ENCODE data around the gene GALNT18.
"Not testable (repeated sequence)": the region's sequence is repeated elsewhere in the genome, so short reads cannot be mapped to it uniquely, and the experiment has no call there.

Gene GALNT18

DNA sequence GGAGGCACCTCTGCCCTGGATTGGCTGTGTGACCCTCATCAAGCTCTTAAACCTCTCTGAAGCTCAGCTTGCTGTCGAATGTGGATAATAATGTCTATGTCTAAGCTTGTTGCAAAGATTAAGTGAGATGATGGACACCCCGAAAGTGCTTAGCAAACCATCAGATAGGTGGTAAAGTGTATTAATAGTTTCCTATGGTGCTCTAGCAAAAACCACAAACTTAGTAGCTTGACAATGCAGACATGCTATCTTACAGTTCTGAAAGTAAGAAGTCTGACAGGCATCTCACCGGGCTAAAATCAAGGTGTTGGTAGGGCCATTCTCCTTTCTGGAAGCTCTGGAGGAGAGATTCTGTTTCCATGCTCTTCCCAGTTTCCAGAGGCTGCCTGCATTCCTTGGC, 162.2 kb downstream of the GALNT18 start:
- DNase-seq (ENCODE audit: low read depth): no peak

DNA sequence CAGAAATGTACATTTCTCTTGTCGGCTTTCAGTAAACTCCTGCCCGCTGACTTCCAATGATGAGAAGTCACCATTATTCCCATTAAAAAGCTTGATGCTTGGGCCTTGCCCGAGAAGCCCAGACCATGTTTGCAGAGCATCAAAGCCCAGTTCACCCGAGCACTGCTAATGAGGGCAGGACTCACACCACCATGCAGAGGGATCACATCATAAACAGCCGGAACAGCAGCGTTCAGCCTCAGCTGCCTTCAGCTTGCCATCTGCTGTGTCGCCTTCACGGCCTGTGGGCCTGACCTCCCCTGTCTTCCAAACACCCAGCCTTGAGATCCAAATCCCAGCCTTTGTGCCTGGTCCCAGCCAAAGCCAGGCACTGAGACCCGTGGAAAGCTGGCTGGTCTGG, 163.3 kb downstream of the GALNT18 start:
- DNase-seq (ENCODE audit: low read depth): no peak

DNA sequence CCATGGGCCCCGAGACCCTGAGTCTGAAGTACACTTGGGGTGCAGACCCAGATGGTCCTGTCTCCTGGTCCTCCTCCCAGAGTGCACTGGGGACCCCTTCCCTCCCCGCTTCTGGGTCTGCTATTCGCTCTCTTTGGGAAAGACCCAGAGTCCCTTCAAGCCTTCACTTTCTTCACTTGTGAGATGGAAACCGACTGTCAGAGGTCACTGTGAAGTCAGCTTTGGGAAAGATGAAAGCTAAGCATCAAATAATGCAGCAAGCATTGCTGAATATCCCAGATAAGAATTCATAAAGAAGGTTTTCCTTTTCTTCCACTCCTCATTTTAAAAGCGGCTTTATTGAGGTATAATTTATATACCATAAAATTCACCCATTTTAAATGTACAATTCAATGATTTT, 163.8 kb downstream of the GALNT18 start:
- DNase-seq (ENCODE audit: low read depth): no peak

DNA sequence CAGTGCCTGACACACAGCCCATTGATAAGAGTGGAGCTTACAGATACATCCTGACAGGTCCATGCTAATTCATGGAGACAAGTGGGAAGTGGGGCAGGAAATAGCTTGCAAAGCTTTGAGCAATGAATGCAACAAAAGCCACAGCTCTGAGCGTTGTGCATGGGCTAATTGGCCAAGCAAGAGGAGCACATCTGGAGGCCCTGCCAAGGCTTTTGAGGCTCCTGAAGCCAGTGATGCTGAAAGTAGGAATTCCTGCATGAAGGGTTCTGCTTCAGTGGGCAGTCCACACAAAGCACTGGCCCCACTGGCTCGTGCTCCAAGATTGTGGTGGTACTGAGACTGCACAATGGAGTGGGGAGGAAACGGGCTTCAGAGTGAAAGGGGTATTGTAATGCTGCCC, 164.9 kb downstream of the GALNT18 start:
- no peak for DNase-seq (ENCODE audit: low read depth)

DNA sequence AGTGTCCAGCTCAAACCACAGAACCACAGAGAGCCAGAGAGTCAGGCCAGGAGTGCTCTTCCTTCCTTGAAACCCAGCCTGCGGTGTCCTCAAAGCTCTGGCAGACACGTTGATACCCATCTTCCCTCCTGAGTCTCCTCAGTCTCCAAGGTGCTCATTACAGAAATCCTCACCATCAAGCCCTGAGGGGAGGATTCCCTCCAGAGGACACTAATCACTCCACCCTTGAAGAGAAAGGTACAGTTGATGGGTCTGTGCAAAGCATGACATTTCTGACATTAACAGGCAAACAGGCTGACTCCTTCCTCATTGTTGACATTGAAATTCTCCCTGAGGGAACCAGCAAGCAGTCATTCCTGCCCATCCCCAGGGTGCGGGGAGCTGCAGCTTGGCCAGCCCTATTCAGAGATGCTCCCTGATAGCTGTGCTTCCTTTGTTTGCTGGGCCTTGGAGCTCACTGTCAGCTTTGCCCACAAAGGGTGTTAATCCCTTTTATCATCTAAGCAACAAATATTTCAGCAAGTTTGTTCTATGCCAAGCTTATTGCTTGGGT, 167.1 kb downstream of the GALNT18 start:
- DNase-seq (ENCODE audit: low read depth): no peak

DNA sequence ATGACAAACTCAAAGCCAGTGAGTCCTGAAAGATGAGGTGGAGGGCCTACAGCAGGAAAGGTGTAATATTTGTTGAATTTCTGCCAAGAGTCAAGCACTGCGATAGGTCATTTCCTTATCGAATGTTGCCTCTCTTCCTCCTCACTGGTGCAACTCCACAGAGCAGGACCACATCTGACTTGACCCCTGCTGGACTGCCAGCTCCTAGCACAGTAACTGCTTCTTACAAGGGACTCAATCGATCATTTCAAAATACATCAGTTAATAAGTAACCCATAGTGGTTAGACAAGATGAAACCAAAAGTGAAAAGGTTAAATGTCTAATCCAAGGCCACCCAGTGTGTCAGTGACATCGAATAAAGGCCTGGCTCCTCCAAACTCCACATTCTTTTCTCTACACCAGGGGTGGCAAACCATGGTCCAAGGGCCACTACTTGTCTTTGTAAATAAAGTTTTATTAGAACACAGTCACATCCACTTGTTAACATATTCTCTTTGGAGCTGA, 170.3 kb downstream of the GALNT18 start:
- DNase-seq (ENCODE audit: low read depth): no peak

DNA sequence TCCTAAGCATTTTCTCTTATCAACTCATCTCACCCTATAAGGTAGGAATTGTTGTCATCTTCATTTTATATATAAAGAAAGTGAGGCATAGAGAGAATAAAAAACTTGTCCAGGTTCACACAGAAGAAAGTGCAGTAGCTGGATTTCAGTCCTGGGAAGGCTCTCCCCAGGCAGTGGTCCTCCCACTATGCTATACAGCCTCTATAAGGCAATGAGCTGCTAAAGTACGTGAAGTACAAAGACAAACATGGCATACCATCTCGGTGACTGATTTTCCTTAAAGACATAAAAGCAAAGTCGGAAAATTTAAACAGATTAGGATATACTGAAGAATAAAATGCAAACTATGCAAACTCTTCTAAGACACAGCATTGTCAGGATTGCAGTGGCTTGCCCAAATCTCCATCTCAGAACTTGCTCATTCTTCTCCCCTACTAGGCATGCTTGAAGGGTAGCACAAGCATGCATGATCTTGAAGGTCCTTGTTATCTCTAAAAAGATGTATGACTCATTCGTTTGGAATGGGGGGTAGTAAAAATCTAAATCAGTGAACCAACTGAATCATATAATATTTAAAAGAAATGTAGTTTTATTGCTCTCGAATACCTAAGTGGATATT, 171.0 kb downstream of the GALNT18 start:
- no peak for DNase-seq (ENCODE audit: low read depth)

DNA sequence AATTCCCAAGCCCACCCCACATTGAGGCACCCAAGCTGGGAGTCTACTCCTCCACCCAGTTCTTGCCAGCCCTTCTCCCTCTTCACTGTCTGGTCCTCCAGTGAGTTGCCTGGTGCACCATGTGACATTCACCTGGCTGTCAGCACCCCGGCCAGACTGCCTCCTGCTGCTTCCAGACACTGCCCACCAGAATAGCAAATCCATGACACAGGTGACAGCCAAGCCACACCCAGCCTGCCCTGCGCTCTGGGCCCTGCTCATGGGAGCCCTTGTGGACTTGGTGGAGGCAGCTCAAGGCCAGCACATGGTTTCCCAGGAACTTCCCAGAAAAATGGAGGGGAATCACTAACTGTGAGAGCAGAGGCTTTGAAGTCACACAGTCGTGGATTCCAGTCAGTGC, 172.5 kb downstream of the GALNT18 start:
- DNase-seq (ENCODE audit: low read depth): no peak

DNA sequence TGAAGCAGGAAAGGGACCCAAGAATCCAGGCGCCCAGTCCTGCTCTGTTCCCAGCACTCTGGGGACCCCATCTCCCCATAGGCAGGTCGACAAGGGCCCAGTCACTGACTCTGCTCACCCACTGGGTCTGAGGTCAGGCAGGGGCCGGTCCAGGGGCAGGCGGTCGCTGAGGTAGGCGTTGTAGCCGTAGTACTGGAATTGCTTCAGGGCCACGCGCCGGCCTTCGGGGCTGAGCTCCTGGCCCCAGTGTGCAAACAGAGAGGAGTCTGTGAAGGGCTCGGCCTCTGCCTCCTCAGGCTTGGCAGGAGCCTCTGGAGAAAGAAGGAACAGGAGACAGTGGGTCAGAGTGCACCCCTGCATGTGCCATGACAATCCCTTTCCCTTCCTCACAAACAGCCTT, 173.2 kb downstream of the GALNT18 start:
- no peak for DNase-seq (ENCODE audit: low read depth)

DNA sequence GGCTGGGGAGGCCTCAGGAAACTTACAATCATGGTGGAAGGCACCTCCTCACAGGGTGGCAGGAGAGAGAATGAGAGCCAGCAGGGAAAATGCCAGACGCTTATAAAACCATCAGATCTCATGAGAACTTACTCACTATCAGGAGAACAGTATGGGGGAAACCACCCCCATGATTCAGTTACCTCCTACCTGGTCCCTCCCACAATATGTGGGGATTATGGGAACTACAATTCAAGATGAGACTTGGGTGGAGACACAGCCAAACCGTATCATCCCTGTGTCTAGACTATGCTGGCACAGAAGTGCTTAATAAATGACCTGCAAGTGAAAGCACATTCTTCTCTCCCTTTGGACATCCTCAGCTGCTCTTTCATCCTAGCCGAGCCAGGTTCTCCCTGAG, 174.2 kb downstream of the GALNT18 start:
- not testable (repeated sequence) for DNase-seq (ENCODE audit: low read depth)

DNA sequence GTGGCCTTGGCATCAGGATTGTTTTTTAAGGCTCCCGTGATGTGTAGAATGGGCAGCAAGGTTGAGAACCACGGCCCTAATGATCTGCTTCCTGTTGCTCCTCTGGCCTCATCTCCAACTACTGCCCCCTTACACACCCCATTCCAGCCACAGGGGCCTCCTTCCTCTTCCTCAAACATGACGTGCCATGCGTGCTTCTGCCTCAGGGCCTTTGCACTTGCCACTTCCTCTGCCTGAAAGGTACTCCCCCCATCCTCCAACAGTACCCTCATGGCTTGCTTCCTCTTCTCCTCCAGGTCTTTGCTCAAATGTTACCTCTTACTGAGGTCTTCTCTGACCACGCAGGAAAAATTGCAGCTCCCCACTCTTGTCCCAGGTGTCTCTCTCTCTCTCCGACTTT, 174.8 kb downstream of the GALNT18 start:
- DNase-seq (ENCODE audit: low read depth): no peak

DNA sequence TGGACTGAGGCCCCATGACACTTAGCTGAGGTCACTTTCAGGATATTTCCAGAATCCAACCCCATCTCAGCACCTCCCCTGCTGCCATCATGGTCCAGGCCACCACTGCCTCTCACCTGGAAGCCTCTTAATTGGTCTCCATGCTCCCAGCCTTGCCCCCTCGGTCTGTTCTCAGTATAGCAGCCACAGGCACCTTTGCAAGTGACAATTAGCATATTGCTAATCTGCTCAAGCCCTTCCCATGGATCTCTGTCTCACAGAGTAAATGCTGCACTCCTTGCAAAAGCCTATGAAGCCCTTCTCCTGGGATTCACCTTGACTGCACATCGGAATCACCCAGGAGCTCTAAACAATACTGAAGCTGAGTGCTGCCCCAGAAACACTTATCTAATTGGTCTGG, 175.2 kb downstream of the GALNT18 start:
- no peak for DNase-seq (ENCODE audit: low read depth)

DNA sequence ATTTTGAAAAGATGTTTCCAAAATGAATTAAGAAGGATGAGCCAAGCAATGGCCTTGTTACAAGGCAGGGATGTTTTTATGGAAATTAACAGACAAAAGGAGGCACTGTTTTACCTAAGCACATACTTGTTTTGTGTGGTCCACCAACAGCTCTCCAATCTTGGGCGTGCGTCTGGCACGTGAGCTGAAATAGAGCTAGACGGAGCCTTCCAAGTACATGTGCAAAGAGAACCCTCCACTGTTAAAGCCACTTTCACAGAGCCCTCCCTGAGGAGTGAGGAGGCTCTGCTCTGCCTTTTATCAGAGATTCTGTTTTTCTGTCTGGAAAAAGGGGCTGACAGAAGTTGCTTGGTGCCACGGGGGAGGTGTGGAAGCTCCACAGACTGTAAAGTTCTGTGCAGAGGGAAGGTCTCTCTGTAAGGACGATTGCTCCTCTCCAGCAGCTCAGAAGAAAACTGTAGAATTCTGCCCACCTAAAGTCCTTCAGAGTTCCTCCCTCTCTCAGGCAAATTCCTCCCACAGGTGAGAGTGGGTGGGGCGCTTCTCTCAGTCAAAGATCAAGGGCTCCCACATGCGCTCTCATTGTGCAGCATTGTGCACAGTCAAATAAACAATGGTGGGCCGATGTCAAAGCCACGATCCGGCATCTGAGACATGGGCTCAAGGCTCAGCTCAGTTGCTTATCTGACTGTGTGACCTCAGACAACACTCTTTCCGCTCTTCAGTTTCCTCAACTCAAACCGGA, 176.2 kb downstream of the GALNT18 start:
- DNase-seq (ENCODE audit: low read depth): no peak

DNA sequence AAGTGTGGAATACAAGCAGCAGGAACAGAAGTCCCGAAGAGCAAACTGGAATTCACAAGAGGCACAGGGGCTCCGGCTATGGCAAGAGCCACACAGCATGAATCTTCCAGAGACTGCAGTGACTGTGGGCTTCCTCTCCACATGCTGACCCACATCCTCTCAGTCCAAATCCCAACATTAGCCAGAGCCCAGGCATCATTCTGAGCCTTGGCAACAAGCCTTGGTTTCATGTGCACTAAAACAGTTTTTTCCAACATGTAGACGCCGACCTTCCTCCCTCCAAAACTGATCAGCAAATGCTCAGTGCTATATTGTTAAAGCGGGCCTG, 177.0 kb downstream of the GALNT18 start:
- no peak for DNase-seq (ENCODE audit: low read depth)

DNA sequence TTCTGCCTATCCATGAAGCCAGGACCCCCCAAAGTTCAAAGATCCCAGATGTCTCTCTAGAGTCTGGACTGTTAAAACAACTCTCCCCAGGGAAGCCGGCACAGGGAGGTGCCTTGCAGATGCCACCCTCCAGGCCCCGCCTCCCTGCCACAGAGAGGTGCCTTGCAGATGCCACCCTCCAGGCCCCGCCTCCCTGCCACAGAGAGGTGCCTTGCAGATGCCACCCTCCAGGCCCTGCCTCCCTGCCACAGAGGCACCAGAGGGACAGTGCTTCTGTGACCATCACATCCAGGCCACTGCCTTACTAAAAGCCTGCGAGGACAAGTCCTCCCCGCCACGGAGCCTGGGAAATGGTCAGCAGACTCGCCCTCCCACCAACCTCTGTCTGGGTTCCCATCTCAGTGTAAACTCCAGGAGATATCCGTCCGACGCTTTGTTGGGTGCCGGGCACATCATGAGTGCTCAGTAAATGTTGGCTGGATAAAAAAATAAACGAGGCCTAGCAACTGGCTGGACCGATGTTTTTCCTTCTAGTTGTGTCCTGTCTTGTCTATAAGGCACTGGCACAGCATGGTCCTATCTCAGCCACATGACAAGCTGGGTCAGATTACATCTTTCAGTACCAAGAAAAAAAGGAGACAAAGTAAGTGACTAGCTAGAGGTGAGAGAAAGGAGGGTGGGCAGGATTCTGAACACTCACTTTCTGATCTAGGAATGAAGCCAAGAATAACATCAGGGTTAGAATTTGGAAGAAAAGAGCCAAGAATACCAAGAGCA, 177.6 kb downstream of the GALNT18 start:
- no peak for DNase-seq (ENCODE audit: low read depth)

DNA sequence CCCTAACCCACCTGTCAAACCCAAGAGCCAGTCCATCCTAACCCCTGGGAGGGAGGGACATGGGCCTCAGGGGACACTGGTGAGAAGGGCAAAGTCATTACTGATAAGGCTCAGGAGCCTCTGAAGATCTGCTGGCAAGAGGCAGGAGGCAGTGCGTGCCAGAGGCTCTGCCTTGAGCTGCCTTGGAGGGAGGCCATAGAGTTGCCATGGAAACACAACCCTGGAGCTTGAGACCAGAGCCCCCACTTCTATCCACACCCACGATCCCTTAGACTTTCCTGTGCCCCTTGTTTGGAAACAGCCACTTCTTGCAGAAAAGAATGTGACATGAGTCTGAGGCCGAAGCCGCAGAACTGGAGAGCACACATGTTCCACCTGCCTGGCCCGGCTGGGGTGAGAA, 179.0 kb downstream of the GALNT18 start:
- DNase-seq (ENCODE audit: low read depth): no peak

DNA sequence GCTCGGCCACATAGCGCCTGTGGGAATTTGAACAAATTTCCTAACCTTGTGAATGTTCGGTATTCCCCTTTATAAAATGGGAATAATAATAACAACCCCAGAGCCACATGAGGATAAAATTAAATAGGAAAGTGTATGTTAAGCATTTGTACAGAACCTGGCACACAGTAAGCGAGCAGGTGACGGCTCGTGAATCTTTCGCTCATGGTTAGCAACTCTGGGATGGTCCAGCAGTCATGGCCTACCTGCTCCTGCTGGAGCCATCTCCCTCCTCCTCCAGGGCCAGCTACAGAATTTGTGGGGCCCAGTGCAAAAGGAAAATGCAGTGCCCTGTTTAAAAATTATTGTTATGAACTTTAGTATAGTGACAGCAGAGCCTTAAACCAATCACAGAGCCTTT, 180.3 kb downstream of the GALNT18 start:
- no peak for DNase-seq (ENCODE audit: low read depth)

DNA sequence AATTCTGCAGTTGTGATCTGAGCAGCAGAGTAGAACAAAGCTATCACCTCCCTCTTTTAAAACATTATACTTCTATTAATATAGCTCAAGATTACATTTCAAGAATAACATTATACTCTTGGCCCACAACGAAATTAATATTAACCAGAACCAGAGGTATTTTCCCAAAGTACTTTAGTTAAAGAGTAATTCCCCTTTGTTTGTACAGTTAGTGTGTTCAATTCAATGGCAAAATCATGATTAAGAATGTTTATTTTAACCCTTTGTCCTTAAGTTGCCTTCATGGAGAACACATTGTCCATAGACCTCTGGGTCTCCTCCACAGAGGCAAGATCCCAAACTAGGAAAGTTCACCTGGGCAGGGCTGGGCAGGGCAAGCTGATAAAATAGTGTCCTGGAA, 180.7 kb downstream of the GALNT18 start:
- no peak for DNase-seq (ENCODE audit: low read depth)

DNA sequence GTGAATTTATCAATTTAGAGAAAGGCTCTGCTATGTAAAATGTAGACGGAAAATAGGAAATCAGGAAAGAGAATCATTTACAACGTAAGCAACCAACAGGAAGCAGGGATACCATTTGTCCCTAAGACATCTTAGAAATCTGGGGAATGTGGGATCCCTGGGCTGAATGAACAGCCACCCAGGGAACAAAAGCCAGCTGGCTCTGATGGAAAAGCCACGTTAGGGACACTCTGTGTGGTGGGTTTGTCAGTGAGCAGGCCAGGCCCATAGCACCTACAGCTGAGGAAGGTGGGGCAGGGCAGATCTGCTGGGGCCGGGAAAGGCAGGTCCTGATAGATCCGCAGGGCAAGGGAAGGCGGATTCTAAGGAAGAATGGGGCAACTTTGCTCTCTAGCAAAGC, 181.7 kb downstream of the GALNT18 start:
- DNase-seq (ENCODE audit: low read depth): no peak

DNA sequence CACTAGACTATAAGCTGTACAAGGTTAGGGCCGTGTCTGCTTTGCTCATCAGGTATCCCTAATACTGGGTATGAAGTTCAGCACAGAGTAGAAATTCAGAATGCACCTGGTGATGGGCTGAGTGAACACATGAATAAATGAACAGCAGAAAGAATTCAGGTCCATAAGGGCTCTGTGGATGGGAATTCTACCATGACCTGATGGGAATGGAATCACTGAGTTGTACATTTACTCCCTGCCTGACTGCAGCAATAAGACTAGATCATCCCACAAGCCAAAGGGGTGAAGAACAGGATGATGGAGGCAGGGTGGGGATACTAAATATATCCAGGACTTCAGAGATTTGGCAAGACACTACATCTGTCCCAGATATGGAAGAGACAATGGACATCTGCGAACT, 182.2 kb downstream of the GALNT18 start:
- DNase-seq (ENCODE audit: low read depth): no peak

DNA sequence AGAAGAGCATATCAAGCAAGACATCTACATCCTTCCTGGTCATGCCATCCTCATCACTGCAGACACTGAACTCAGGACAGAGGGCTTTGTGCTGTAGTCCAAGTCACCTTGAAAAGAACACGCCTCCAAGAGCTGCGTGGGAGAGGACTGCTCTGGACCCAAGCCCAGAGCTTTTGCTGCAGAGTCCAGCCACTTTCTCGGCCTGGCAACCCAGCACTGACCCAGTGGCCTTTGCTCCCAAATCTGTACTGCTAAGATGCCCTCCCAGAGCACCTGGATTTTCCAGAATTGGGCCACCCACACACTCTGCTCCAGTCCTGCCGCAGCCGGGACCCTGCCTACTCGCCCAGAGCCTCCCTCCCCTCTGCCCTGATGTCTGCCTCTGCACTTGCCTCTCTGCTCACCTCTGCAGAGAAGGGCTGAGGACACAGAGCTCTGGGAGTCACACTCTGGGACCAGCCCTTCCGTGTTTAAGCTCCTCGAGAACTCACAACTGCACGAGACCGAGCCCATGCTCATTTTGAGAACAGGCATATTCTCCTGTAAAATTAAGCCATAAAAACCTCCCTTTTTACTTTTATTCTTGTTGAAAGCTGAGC, 185.0 kb downstream of the GALNT18 start:
- DNase-seq (ENCODE audit: low read depth): no peak

DNA sequence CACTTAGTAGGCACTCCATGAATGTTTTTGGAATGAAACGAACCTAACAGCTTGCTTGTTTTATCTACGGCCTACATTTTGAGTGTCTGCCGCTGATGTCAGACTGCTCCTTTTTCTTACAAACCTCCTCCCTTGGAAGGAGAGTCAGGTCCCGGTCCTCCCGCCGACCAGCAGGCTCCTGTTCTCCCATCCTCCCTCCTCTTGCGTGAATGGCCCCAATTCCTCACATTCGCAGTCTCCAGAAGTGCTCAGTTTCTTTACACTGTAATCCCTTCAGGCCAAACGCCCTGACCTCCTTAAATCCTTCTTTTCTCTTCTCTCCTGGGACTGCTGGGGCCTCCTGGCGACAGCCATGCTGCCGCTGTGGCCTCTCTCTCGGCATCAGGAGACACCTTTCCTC, 186.2 kb downstream of the GALNT18 start:
- DNase-seq (ENCODE audit: low read depth): no peak

DNA sequence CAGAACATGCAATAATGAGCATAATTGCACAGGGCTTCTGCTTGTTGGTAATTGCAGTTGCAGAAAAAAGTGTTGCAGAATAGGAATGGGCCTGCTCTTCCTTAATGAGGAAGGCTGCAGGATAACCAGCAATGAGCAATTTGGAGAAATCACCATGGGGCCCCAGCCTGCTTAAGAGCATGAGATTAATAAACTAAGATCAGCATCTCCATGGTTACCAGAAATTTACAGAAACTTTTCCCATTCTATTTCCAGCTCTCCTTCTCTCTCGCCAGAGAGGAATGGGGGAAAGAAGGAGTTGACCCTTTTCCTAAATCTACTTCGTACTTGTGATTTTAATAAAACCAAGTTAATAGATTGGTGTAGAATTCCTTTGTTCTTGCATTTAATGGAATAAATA, 187.8 kb downstream of the GALNT18 start:
- DNase-seq (ENCODE audit: low read depth): no peak
